Stimulated activated CD4-positive, alpha-beta T cell treated with anti-CD3 and anti-CD28 coated beads, Interleukin-1b, Interleukin-23, amount 100 ng/mL, for 4 hours (primary cell): ENCODE measurements around the gene UGGT2.
"Not testable (repeated sequence)": the region's sequence is repeated elsewhere in the genome, so short reads cannot be mapped to it uniquely, and the experiment has no call there.

Experiments
- DNase-seq, 2 donors: peaks; one replicate each; pipeline ENCODE4 v3.0.0-alpha.2; 2020; ENCODE audit warnings: low read depth in 2 of 2

Gene UGGT2

GRCh38 chr13:96051946-96052345 lies 1.3 kb downstream of the UGGT2 start:
- not testable (repeated sequence) for DNase-seq

- not testable (repeated sequence) for DNase-seq
These were observed 1.7 kb downstream of the UGGT2 start for GRCh38 chr13:96051491-96051890.

- DNase-seq = not testable (repeated sequence)
These were observed 2.2 kb downstream of the UGGT2 start for GRCh38 chr13:96050955-96051354.

- DNase-seq = not testable (repeated sequence)
These were observed 6.6 kb downstream of the UGGT2 start for GRCh38 chr13:96046449-96047126.

- DNase-seq = no peak
These were observed 9.0 kb downstream of the UGGT2 start for GRCh38 chr13:96044238-96044637.

- DNase-seq = no peak
These were observed 11.7 kb downstream of the UGGT2 start for GRCh38 chr13:96041326-96042110.

GRCh38 chr13:96036515-96036914 lies 16.7 kb downstream of the UGGT2 start:
- no peak for DNase-seq

GRCh38 chr13:96034662-96035061 lies 18.5 kb downstream of the UGGT2 start:
- no peak for DNase-seq

GRCh38 chr13:96033220-96034015 lies 19.8 kb downstream of the UGGT2 start:
- DNase-seq = no peak

GRCh38 chr13:96032717-96033116 lies 20.5 kb downstream of the UGGT2 start:
- DNase-seq = no peak

GRCh38 chr13:96029002-96029401 lies 24.2 kb downstream of the UGGT2 start:
- DNase-seq = no peak

- DNase-seq = no peak
These were observed 25.7 kb downstream of the UGGT2 start for GRCh38 chr13:96027496-96027895.

GRCh38 chr13:96025283-96025682 lies 27.9 kb downstream of the UGGT2 start:
- DNase-seq = no peak

- DNase-seq = no peak
These were observed 32.3 kb downstream of the UGGT2 start for GRCh38 chr13:96020931-96021330.

GRCh38 chr13:96020155-96020575 lies 33.0 kb downstream of the UGGT2 start:
- no peak for DNase-seq

GRCh38 chr13:96018135-96018534 lies 35.1 kb downstream of the UGGT2 start:
- no peak for DNase-seq

- DNase-seq = no peak
These were observed 41.8 kb downstream of the UGGT2 start for GRCh38 chr13:96011291-96011872.

GRCh38 chr13:96003304-96003703 lies 49.9 kb downstream of the UGGT2 start:
- no peak for DNase-seq

GRCh38 chr13:96002322-96003131 lies 50.7 kb downstream of the UGGT2 start:
- DNase-seq = no peak

- DNase-seq = no peak
These were observed 53.1 kb downstream of the UGGT2 start for GRCh38 chr13:96000069-96000468.

GRCh38 chr13:95987841-95988240 lies 65.4 kb downstream of the UGGT2 start:
- no peak for DNase-seq
